ENCODE results near the gene FUT2.

DNA sequence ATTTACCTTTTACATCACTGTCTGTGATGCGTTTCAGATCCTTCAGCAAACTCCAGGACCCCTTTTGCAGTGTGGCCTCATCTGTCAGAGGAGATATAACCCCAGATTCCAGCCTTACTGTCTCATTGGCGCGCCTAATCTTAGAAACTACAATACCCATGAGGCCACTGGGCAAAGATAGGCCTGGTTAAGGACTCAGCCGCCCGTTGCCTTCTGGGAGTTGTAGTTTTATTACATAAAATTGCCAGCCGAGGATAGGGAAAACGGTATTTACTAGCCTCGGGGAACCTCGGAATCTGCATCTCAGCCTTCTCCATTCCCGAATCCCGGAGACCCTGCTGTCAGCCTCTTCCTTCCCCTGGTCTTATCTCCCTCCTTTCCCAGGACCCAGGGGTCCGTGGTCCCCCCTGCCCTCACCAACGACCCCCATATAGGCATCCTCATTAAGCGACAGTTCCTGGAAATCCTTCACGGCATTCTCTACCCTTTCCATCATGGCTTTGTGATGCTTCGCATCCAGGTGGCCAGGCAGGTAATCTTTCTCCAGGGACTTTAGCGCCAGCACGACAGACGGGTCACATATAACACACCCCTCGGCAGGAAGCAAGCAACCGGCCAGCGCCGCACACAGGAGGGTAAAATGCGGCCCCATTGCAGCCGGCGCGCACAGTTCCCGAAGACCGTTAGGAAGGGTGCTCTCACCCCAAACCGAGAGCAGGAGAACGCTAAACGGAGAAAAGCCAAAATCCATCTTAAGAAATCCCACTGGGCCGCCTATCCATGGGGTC is 49.6 kb downstream of the FUT2 start:
- TF ChIP-seq EZH2 (IDR thresholded peaks at IDR 0.05; ENCODE audit: borderline replicate concordance) (no peak), CTCF (IDR thresholded peaks at IDR 0.05; ENCODE audit: poor library complexity) (no peak), EZH2phosphoT487 (IDR thresholded peaks at IDR 0.05; ENCODE audit: low read depth, severe bottlenecking, unreplicated experiment) (no peak)
